ENCODE data around the gene ARHGAP29.

The ARHGAP29 gene

DNA sequence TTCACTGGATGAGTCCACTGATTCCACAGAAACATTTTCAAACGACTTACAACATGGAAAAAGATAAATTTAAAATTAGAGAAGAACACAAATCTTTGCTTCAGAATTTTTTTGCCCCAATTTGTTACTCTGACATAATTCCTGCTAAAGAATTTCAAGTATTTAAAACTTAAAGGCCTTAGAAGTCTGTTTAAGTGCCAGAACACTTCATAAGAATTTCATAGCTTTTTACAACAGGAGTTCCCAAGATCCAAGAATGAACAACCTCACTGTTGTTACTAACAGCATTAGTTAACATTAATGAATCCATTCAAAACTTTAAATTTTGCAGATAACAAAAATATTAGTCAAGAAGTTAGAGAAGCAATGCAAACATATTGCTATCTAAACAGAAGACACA is 31.7 kb downstream of the ARHGAP29 start (continued):
- TF ChIP-seq, protein P1, sequence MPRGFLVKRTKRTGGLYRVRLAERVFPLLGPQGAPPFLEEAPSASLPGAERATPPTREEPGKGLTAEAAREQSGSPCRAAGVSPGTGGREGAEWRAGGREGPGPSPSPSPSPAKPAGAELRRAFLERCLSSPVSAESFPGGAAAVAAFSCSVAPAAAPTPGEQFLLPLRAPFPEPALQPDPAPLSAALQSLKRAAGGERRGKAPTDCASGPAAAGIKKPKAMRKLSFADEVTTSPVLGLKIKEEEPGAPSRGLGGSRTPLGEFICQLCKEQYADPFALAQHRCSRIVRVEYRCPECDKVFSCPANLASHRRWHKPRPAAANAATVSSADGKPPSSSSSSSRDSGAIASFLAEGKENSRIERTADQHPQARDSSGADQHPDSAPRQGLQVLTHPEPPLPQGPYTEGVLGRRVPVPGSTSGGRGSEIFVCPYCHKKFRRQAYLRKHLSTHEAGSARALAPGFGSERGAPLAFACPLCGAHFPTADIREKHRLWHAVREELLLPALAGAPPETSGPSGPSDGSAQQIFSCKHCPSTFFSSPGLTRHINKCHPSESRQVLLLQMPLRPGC (tag by site-specific recombination; IDR thresholded peaks at IDR 0.05) = no peak
- TF ChIP-seq ZNF121 (tag by site-specific recombination; IDR thresholded peaks at IDR 0.05) = no peak
- TF ChIP-seq ZBTB17 (tag by site-specific recombination; IDR thresholded peaks at IDR 0.05) = no peak
- no peak for TF ChIP-seq EGR2 (tag by site-specific recombination; IDR thresholded peaks at IDR 0.05; ENCODE audit: low read depth)
- no peak for TF ChIP-seq ZNF571 (tag by site-specific recombination; IDR thresholded peaks at IDR 0.05)

DNA sequence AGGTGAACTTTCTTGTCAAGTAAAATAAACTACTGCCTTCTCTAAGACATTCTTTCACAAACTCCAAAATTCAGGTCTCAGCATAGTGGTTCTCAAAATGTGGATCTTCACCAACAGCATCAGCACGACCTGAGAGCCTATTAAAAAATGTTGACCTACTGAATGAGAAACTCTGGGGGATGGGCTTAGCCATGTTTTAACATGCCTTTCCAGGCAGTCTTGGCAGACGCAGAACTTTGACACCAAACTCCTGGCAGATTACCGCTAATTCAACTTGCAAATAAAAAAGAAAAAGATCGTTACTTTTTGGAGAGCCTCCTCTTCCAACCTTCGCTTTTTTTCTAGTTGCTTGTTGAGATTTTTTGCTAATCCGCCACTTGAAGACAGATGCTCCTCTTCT is 35.1 kb downstream of the ARHGAP29 start:
- H3K4me1 ChIP-seq (ENCODE audit: control insufficient read depth, insufficient read depth, low read length) = no peaks in the 10 kb centered on the region
- peaks cover 17 to 30% of the 10 kb centered on the region in 2 experiments for H3K36me3 ChIP-seq (ENCODE audit: control insufficient read depth in 2 of 2, insufficient read depth in 1 of 2, low read length in 2 of 2)
- ChIA-PET CTCF (no interaction called here), POLR2A (no interaction called here)
- H3K4me3 ChIP-seq (ENCODE audit: low read depth, low read length) = no peak overlapping the region
- TF ChIP-seq ZNF157 (tag by site-specific recombination; IDR thresholded peaks at IDR 0.05) (no peak), ZNF37A (tag by site-specific recombination; IDR thresholded peaks at IDR 0.05) (no peak), SETDB1 (IDR thresholded peaks at IDR 0.05; ENCODE audit: insufficient read length, low read length) (no peak), ZNF19 (tag by site-specific recombination; IDR thresholded peaks at IDR 0.05; ENCODE audit: low read depth) (no peak), ZNF596 (tag by site-specific recombination; IDR thresholded peaks at IDR 0.05) (no peak), WT1 (tag by site-specific recombination; IDR thresholded peaks at IDR 0.05) (no peak), ZNF776 (tag by site-specific recombination; IDR thresholded peaks at IDR 0.05; ENCODE audit: borderline replicate concordance) (no peak)
- TF ChIP-seq, protein P2, sequence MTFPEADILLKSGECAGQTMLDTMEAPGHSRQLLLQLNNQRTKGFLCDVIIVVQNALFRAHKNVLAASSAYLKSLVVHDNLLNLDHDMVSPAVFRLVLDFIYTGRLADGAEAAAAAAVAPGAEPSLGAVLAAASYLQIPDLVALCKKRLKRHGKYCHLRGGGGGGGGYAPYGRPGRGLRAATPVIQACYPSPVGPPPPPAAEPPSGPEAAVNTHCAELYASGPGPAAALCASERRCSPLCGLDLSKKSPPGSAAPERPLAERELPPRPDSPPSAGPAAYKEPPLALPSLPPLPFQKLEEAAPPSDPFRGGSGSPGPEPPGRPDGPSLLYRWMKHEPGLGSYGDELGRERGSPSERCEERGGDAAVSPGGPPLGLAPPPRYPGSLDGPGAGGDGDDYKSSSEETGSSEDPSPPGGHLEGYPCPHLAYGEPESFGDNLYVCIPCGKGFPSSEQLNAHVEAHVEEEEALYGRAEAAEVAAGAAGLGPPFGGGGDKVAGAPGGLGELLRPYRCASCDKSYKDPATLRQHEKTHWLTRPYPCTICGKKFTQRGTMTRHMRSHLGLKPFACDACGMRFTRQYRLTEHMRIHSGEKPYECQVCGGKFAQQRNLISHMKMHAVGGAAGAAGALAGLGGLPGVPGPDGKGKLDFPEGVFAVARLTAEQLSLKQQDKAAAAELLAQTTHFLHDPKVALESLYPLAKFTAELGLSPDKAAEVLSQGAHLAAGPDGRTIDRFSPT (tag by site-specific recombination; IDR thresholded peaks at IDR 0.05) = no peak
- TF ChIP-seq, protein P3, sequence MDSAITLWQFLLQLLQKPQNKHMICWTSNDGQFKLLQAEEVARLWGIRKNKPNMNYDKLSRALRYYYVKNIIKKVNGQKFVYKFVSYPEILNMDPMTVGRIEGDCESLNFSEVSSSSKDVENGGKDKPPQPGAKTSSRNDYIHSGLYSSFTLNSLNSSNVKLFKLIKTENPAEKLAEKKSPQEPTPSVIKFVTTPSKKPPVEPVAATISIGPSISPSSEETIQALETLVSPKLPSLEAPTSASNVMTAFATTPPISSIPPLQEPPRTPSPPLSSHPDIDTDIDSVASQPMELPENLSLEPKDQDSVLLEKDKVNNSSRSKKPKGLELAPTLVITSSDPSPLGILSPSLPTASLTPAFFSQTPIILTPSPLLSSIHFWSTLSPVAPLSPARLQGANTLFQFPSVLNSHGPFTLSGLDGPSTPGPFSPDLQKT (IDR thresholded peaks at IDR 0.05; ENCODE audit: borderline replicate concordance, low read depth, low read length) = no peak
- H3K9me3 ChIP-seq (ENCODE audit: control insufficient read depth, insufficient read depth, low read depth, low read length) = no peaks in the 10 kb centered on the region
- no peak overlapping the region for H3K27ac ChIP-seq (ENCODE audit: extremely low read depth, low read depth, low read length)

DNA sequence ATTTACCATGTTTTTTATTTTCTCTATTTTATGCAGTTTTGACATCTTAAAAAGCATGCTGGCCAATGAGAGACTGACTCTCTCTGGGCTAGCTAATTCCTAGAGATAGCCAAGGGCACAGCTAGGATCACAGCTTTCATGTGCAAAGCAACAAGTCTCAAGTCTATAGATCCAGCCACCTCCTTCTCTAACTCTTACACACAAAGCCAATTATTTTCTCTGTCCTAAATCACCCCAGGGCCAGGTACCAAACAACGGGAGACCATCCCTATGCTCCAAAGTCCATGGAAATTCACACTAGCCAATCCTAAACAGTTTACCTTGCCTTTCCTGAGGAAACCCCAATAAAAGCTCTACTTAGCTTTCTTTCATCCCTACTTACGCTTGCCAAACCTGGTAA is 38.0 kb downstream of the ARHGAP29 start:
- Histone ChIP-seq H3K4me3 (ENCODE audit: low read depth, low read length) (no peak overlapping the region), H3K36me3 (ENCODE audit: control insufficient read depth in 2 of 2, insufficient read depth in 1 of 2, low read length in 2 of 2) (peaks cover 13 to 25% of the 10 kb centered on the region in 2 experiments), H3K4me1 (ENCODE audit: control insufficient read depth, insufficient read depth, low read length) (no peaks in the 10 kb centered on the region), H3K27ac (ENCODE audit: extremely low read depth, low read depth, low read length) (no peak overlapping the region), H3K9me3 (ENCODE audit: control insufficient read depth, insufficient read depth, low read depth, low read length) (no peaks in the 10 kb centered on the region)
- CTCF ChIA-PET = interaction anchor here (0.7 kb wide), 1 partner anchor 621 kb away, joined by 3 read pairs; no protein-coding TSS in a partner anchor
- POLR2A ChIA-PET = no interaction called here
- TF ChIP-seq ZIC2 (tag by site-specific recombination; IDR thresholded peaks at IDR 0.05) (no peak), ZNF169 (tag by site-specific recombination; IDR thresholded peaks at IDR 0.05) (no peak), TRIM28 (IDR thresholded peaks at IDR 0.05; ENCODE audit: borderline replicate concordance, low read length) (no peak), SCRT1 (tag by site-specific recombination; IDR thresholded peaks at IDR 0.05; ENCODE audit: borderline replicate concordance) (no peak), SP2 (tag by site-specific recombination; IDR thresholded peaks at IDR 0.05) (no peak), MEIS1 (CRISPR knock-in tag; IDR thresholded peaks at IDR 0.05; ENCODE audit: borderline replicate concordance) (no peak), PRDM1 (tag by site-specific recombination; IDR thresholded peaks at IDR 0.05) (no peak), ZNF239 (tag by site-specific recombination; IDR thresholded peaks at IDR 0.05) (no peak), GLIS2 (tag by site-specific recombination; IDR thresholded peaks at IDR 0.05) (no peak)
- TF ChIP-seq, protein P4, sequence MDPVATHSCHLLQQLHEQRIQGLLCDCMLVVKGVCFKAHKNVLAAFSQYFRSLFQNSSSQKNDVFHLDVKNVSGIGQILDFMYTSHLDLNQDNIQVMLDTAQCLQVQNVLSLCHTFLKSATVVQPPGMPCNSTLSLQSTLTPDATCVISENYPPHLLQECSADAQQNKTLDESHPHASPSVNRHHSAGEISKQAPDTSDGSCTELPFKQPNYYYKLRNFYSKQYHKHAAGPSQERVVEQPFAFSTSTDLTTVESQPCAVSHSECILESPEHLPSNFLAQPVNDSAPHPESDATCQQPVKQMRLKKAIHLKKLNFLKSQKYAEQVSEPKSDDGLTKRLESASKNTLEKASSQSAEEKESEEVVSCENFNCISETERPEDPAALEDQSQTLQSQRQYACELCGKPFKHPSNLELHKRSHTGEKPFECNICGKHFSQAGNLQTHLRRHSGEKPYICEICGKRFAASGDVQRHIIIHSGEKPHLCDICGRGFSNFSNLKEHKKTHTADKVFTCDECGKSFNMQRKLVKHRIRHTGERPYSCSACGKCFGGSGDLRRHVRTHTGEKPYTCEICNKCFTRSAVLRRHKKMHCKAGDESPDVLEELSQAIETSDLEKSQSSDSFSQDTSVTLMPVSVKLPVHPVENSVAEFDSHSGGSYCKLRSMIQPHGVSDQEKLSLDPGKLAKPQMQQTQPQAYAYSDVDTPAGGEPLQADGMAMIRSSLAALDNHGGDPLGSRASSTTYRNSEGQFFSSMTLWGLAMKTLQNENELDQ (tag by site-specific recombination; IDR thresholded peaks at IDR 0.05; ENCODE audit: low read depth) = no peak
- TF ChIP-seq, protein P3 (IDR thresholded peaks at IDR 0.05; ENCODE audit: borderline replicate concordance, low read depth, low read length) = no peak
- TF ChIP-seq, protein P5, sequence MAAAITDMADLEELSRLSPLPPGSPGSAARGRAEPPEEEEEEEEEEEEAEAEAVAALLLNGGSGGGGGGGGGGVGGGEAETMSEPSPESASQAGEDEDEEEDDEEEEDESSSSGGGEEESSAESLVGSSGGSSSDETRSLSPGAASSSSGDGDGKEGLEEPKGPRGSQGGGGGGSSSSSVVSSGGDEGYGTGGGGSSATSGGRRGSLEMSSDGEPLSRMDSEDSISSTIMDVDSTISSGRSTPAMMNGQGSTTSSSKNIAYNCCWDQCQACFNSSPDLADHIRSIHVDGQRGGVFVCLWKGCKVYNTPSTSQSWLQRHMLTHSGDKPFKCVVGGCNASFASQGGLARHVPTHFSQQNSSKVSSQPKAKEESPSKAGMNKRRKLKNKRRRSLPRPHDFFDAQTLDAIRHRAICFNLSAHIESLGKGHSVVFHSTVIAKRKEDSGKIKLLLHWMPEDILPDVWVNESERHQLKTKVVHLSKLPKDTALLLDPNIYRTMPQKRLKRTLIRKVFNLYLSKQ (tag by site-specific recombination; IDR thresholded peaks at IDR 0.05; ENCODE audit: borderline replicate concordance) = no peak

Data from HEK293 (cell line).